Kidney (tissue), 14 donors: ENCODE measurements around the gene SSR4. TPM values are rescaled to one million over a fixed set of nuclear protein-coding genes. Genes with fewer than 3 reads are reported as not detected.

ENCODE experiments used
- DNase-seq, 5 donors: peaks; one replicate each; pipeline ENCODE4 v3.0.0-alpha.2; 2013 to 2020
- FAIRE-seq: peaks from 2 replicates; lab custom pipeline; 2012; peaks lifted over from hg19 to GRCh38; lab: Jason Lieb, UNC
- H3K27ac ChIP-seq, 2 donors: one replicate each; pipeline ENCODE4 v1.7.0; 2013; ENCODE audit warnings: low read depth in 2 of 2, low read length in 2 of 2, inconsistent platforms in 1 of 2
- H3K27me3 ChIP-seq: one replicate; pipeline ENCODE4 v1.7.1; 2013; ENCODE audit warnings: low read length, inconsistent platforms; ENCODE audit not compliant: control insufficient read depth, insufficient read depth
- H3K36me3 ChIP-seq, 3 donors: one replicate each; pipeline versions ENCODE4 v1.7.0 to v1.7.1; 2013; ENCODE audit warnings: low read length in 3 of 3, control low read depth in 1 of 3, inconsistent platforms in 1 of 3; ENCODE audit not compliant: insufficient read depth in 3 of 3, control insufficient read depth in 2 of 3
- H3K4me1 ChIP-seq, 3 donors: one replicate each; pipeline versions ENCODE4 v1.7.0 to v1.7.1; 2013; ENCODE audit warnings: low read length in 3 of 3, inconsistent platforms in 1 of 3, low read depth in 1 of 3; ENCODE audit not compliant: control insufficient read depth in 2 of 3, insufficient read depth in 2 of 3
- H3K4me3 ChIP-seq, 3 donors: one replicate each; pipeline versions ENCODE4 v1.7.0 to v1.8.1; 2013; ENCODE audit warnings: low read length in 3 of 3, control low read depth in 1 of 3, inconsistent platforms in 1 of 3
- H3K9ac ChIP-seq, 3 donors: one replicate each; pipeline versions ENCODE4 v1.7.0 to v1.7.1; 2013; ENCODE audit warnings: low read length in 3 of 3, control low read depth in 1 of 3, inconsistent platforms in 1 of 3
- H3K9me3 ChIP-seq, 3 donors: one replicate each; pipeline versions ENCODE4 v1.7.0 to v1.7.1; 2013; ENCODE audit warnings: low read length in 3 of 3, control low read depth in 1 of 3, inconsistent platforms in 1 of 3; ENCODE audit not compliant: control insufficient read depth in 2 of 3, insufficient read depth in 1 of 3
- CTCF ChIP-seq: IDR thresholded peaks from 3 replicates; pipeline ENCODE4 v1.5.1; 2012; ENCODE audit warnings: mild to moderate bottlenecking, moderate library complexity, borderline replicate concordance; ENCODE audit not compliant: insufficient read depth; ENCODE audit errors: extremely low read depth
- intact Hi-C: fragments of 100-400 bp; cut with DNase I; formaldehyde crosslinking; loops from one replicate; pipeline ENCODE4 v1.11.1; 2022
- polyA plus RNA-seq: library from polyadenylated mRNA; stranded (reverse); fragments of 350-450 nt; fragmentation: Illumina TruSeq; extraction: RNeasy Lipid Tissue Mini Kit (QIAGEN cat#74804); gene quantifications from one replicate; pipeline ENCODE4 v1.2.3, GENCODE V29; 2014; ENCODE audit warnings: low read depth, low replicate concordance; ENCODE audit not compliant: insufficient read depth
- total RNA-seq: library from RNA; stranded (reverse); fragmentation: NEBNext Ultra II Directional; extraction: Animal tissue kit (Norgen Biotek cat#: 25700); gene quantifications from one replicate; pipeline ENCODE4 v1.2.1, GENCODE V29; 2021
- donor health status: control.
- donor health status: control.
- donor health status: control.
- donor health status: control.
- donor health status: control.
- donor health status: DM: yes; HTN: yes; CAD: no.
- donor health status: Normal renal cell carcinoma (clear cell type).

The SSR4 gene
- total and polyA plus RNA-seq, 2 donors from 2014 or later, result 226 to 473 TPM

DNA sequence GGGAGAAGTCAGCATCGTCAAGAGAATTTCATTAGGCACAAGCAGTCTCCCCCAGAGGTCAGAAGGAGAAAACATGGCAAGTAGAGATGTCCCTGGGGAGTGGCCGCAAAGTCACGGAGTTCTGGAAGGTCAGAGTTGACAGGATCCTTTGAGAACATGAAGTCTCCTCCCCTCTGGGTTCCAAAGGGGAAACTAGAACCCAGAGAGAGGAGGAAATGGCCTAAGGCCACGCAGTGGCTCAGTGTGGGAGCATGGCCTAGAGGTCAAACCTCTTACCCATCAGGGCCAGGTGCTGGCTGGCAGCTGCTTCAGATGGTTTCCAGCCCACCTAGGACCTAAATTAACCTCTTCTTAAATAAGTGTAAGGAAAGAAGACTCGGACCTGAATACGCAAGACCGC, 1.2 kb upstream of the SSR4 start:
- peaks cover 0 to 18% (median 0%) of the 10 kb centered on the region in 3 donors for H3K4me1 ChIP-seq
- no peaks in the 10 kb centered on the region for H3K9me3 ChIP-seq
- H3K4me3 ChIP-seq, result peak overlapping the region; percentile 75 to 79 (median 76)
- FAIRE-seq, result no peak
- no peaks in the 10 kb centered on the region for H3K27me3 ChIP-seq
- no peak for TF ChIP-seq CTCF
- H3K36me3 ChIP-seq, result no peaks in the 10 kb centered on the region
- DNase-seq, result no peak
- peak overlapping the region in 1 of 2 donors; percentile 88 for H3K27ac ChIP-seq
- H3K9ac ChIP-seq, result peak overlapping the region in 2 of 3 donors; percentile 41 to 87
- intact Hi-C loops, result no loop called here

DNA sequence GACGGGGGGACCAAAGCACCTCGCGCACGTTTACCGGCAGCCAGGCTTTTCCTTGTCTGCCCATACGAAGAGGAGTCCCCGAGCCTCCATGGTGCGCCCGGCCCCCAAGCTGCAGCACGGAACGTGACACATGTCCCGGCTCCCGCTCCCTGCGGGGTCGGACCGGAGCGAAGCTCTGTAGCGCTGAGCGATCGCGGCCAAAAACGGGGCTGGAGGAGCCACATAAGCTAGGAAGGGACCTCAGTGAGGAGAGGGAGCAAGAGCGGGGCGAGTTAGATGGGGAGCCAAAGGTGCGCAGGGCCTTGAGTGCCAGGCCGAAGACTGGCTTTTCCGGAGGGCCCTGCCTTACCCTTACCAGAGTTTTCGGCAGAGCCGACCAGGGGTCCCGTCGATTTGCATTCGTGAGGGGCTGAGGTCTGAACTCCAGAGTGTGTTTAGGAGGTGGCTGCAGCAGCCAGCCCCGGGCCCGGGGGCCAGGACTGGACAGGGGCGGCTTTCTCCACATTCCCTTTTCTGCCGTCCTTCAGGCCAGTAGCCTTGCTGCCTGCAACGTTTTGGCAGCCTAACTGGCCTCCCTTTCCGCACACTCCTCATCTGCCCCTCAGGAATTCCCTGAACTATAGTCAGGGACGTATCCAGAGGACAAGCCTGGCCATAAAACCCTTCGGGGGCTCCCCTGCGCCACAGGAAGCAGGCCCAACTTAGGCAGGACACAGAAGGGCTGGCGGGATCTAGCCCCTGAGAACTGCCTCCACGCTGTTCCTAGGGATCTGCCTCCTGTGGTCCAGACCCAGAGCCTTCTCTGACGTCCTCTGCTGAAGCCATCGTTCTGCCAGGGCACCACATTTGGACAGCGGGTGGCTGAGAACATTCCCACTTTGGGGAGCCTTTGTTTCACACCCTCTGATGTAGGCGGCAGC, 689 bp downstream of the SSR4 start:
- peak overlapping the region; percentile 43 to 47 for H3K27ac ChIP-seq

GRCh38 chrX:153797415-153798015, 3.0 kb downstream of the SSR4 start:
- Histone ChIP-seq H3K27me3 (no peaks in the 10 kb centered on the region), H3K27ac (no peak overlapping the region), H3K4me3 (no peak overlapping the region), H3K4me1 (peaks cover 0 to 15% (median 0%) of the 10 kb centered on the region in 3 donors), H3K36me3 (no peaks in the 10 kb centered on the region), H3K9ac (no peak overlapping the region), H3K9me3 (no peaks in the 10 kb centered on the region)
- no peak for DNase-seq
- no peak for TF ChIP-seq CTCF
- no peak for FAIRE-seq
- intact Hi-C loops, result no loop called here

More for the DNA sequence above, 689 bp downstream of the SSR4 start:
- DNase-seq (no peak), FAIRE-seq (no peak)
- peak overlapping the region in 2 of 3 donors; percentile 24 to 61 for H3K9ac ChIP-seq
- intact Hi-C loops, result no loop called here
- no peaks in the 10 kb centered on the region for H3K27me3 ChIP-seq
- H3K4me3 ChIP-seq, result peak overlapping the region; percentile 61 to 79 (median 74)
- no peaks in the 10 kb centered on the region for H3K36me3 ChIP-seq
- peaks cover 0 to 18% (median 0%) of the 10 kb centered on the region in 3 donors for H3K4me1 ChIP-seq
- TF ChIP-seq CTCF, result no peak
- no peaks in the 10 kb centered on the region for H3K9me3 ChIP-seq
